ENCODE data around the gene UMAD1. TPM values are rescaled to one million over a fixed set of nuclear protein-coding genes. Genes with fewer than 3 reads are reported as not detected.
A peak's percentile ranks its signal among the peaks of the same experiment; 100 is the strongest.

The UMAD1 gene
- total RNA-seq, 6 experiments from 2014 or later: 7.6 to 15.3 (median 9.5) TPM

GRCh38 chr7:7706101-7706511, 65.6 kb downstream of the UMAD1 start:
- Histone ChIP-seq H3K27me3 (no peaks in the 10 kb centered on the region), H3K4me1 (no peaks in the 10 kb centered on the region), H3K9me3 (no peaks in the 10 kb centered on the region), H3K36me3 (no peaks in the 10 kb centered on the region), H3K4me3 (no peak overlapping the region), H3K27ac (no peak overlapping the region)
- WGBS (ENCODE audit: insufficient coverage, low coverage, low lambda C conversion rate, missing lambda C conversion rate): 90% methylated on average over 1 of the region's 1 CpG
- intact Hi-C loops (cut with DNase I): no loop called here
- no peak for DNase-seq
- TF ChIP-seq CTCF (IDR thresholded peaks at IDR 0.05) (no peak), POLR2A (IDR thresholded peaks at IDR 0.05) (no peak)
- no peak for ATAC-seq

GRCh38 chr7:7706556-7707172, 66.1 kb downstream of the UMAD1 start:
- intact Hi-C loops (cut with DNase I): no loop called here
- TF ChIP-seq POLR2A (IDR thresholded peaks at IDR 0.05) (no peak), CTCF (IDR thresholded peaks at IDR 0.05) (no peak)
- ATAC-seq (no peak), DNase-seq (no peak)
- H3K9me3 ChIP-seq: no peaks in the 10 kb centered on the region
- no peaks in the 10 kb centered on the region for H3K27me3 ChIP-seq
- H3K27ac ChIP-seq: no peak overlapping the region
- H3K4me1 ChIP-seq: no peaks in the 10 kb centered on the region
- 88% methylated on average over 4 of the region's 4 CpGs for WGBS (ENCODE audit: insufficient coverage, low coverage, low lambda C conversion rate, missing lambda C conversion rate)
- no peaks in the 10 kb centered on the region for H3K36me3 ChIP-seq
- H3K4me3 ChIP-seq: no peak overlapping the region

GRCh38 chr7:7707246-7707645, 66.7 kb downstream of the UMAD1 start:
- 88% methylated on average over 2 of the region's 2 CpGs for WGBS (ENCODE audit: insufficient coverage, low coverage, low lambda C conversion rate, missing lambda C conversion rate)

GRCh38 chr7:7707806-7708205, 67.3 kb downstream of the UMAD1 start:
- H3K36me3 ChIP-seq: no peaks in the 10 kb centered on the region
- 82% methylated on average over 4 of the region's 4 CpGs for WGBS (ENCODE audit: insufficient coverage, low coverage, low lambda C conversion rate, missing lambda C conversion rate)
- no peak overlapping the region for H3K27ac ChIP-seq
- H3K27me3 ChIP-seq: no peaks in the 10 kb centered on the region
- DNase-seq (no peak), ATAC-seq (peak in 1 of 4 donors; percentile 63)
- TF ChIP-seq POLR2A (IDR thresholded peaks at IDR 0.05): no peak
- TF ChIP-seq CTCF (IDR thresholded peaks at IDR 0.05): no peak
- intact Hi-C loops (cut with DNase I): no loop called here
- H3K4me1 ChIP-seq: no peaks in the 10 kb centered on the region
- H3K9me3 ChIP-seq: no peaks in the 10 kb centered on the region
- no peak overlapping the region for H3K4me3 ChIP-seq

More at GRCh38 chr7:7707246-7707645, 66.7 kb downstream of the UMAD1 start:
- Histone ChIP-seq H3K4me1 (no peaks in the 10 kb centered on the region), H3K9me3 (no peaks in the 10 kb centered on the region), H3K27ac (no peak overlapping the region), H3K36me3 (no peaks in the 10 kb centered on the region), H3K4me3 (no peak overlapping the region), H3K27me3 (no peaks in the 10 kb centered on the region)
- TF ChIP-seq POLR2A (IDR thresholded peaks at IDR 0.05) (no peak), CTCF (IDR thresholded peaks at IDR 0.05) (no peak)
- intact Hi-C loops (cut with DNase I): no loop called here
- no peak for DNase-seq
- ATAC-seq: no peak
